ENCODE results near the gene ADCY6.
"Not testable (repeated sequence)": the region's sequence is repeated elsewhere in the genome, so short reads cannot be mapped to it uniquely, and the experiment has no call there.

ADCY6 gene

DNA sequence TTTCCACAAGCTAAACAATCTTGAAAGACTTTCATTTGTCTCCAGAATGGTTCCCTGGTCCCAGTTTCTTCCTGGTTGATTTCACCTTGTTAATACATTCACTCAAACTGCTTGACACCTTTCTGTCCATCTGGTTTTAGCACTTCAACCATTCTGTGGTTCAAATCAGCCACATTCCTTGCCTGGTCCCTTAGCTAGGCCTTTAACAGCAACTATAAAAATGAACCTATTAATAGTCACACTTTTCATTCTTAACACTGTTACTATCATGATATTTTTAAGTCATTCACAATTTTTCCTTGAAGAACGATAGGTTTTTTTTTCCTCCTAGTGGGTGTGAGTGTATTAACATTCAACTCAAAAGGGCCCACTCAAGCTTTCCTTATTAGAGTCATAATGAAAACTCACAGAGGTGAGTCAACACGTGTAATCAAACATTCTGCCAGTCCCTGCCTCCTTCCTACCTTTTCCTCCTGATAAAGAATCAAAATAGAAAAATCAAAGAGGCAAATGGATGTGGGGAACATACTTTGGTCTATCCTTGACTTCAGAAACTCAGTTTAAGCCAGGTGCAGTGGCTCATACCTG lies 38.0 kb downstream of the ADCY6 start:
- DNase-seq (ENCODE audit: low read depth) = no peak

DNA sequence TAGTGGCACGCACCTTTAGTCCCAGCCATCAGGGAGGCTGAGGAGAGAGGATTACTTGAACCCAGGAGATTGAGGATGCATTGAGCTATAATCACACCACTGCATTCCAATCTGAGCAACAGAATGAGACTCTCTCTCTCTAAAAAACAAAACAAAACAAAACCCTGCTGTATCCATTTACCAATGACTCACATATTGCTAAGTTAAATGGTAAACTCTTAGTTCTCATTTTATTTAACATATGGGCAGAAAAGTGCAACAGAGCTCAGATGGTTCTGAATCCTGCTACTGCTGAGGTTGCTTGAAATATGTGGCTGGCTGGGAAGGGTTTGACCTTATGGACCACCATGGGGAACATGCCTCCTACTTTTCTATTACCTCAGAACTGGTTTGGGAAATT lies 38.7 kb downstream of the ADCY6 start:
- DNase-seq (ENCODE audit: low read depth) = no peak

DNA sequence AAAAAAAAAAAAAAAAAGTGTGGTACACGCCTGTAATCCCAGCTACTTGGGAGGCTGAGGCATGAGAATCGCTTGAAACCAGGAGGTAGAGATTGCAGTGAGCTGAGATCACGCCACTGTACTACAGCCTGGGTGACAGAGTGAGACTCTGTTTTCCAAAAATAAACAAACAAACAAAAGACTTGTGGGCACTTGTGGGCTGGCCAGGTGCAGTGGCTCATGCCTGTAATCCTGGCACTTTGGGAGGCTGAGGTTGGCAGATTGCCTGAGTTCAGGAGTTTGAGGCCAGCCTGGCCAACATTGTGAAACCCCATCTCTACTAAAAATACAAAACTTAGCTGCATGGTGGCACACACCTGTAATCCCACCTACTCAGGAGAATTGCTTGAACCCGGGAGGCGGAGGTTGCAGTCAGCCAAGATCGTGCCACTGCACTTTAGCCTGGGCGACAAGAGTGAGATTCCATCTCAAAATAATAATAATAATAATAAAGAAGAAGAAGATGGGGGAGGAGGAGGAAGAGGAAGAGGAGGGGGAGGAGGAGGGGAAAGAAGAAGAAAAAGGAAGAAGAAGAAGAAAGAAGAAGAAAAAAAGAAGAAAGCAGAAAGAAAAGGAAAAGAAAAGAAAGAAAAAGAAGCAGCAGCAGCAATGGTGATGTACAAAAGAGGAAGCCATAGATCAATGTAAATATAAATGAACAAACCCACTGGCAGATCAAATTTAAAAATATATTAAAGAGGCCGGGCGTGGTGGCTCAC lies 44.5 kb downstream of the ADCY6 start:
- no peak for DNase-seq (ENCODE audit: low read depth)

DNA sequence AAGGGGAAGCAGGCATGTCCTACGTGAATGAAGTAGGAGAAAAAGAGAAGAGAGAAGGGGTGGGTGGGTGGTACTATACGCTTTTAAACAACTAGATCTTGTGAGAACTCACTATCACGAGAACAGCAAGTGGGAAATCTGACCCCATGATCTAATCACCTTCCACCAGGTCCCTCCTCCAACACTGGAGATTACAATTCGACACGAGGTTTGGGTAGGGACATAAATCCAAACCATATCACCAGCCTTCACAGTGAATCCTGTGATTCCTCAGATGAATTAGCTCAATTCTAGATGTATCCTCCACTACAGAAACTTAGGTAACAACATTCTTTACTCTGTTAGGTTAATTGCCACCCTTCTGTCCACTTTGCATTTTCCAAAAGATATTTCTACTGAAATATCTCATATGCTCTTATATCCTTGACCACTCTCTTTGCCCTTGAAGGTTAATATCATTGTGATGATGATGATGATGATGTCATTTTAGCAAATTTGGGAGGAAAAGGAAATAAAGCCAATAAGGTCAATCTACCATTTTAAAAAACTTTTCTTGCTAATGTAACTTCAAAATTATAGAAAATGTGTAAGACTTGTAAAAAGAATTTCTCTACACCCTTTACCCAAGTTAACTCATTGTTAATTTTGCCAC lies 49.1 kb downstream of the ADCY6 start:
- no peak for DNase-seq (ENCODE audit: low read depth)

DNA sequence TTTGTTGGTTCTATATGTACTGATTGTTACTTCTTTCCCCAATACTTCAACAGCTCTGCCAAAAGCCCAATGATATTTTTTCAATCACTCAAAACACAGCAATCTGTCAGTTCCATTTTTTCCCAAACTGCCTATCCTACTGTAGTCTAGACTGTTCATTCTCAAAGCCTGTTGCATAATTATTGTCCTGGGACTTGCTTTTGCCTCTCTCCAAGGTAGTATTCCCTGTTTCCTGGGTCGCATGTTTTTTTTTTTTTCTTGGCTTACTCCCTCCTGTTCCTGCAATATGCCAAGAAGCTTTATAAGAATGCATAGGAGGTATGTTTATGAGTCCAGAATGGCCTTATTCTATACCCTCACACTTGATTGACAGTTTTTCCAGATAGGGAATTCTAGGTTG lies 52.4 kb downstream of the ADCY6 start:
- DNase-seq (ENCODE audit: low read depth) = no peak

DNA sequence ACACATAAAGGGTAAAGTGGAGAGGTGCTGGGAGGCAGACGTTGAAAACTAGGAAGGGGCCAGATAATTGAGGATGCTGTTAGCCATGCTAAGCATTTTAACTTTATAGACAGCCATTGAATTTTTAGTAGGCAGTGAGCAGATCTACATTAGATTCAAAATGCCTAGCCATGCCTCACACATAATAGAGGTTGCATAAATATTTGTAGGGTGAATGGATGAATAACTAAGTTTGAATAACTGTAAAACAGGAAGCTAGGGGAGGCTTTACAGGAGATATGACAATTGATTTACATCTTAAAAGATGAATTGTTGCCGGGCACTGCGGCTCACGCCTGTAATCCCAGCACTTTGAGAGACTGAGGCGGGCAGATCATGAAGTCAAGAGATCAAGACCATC lies 60.1 kb downstream of the ADCY6 start:
- no peak for DNase-seq (ENCODE audit: low read depth)

DNA sequence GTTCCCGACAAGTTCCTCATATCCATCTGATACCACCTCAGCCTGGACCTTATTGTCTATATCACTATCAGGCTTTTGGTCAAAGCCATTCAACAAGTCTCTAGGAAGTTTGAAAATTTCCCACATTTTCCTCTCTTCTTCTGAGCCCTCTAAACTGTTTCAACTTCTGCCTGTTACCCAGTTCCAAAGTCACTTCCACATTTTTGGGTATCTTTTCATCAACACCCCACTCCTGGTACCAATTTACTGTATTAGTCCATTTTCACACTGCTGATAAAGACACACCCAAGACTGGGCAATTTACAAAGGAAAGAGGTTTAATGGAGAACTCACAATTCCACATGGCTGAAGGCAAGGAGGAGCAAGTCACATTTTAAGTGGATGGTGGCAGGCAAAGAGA lies 68.2 kb downstream of the ADCY6 start:
- not testable (repeated sequence) for DNase-seq (ENCODE audit: low read depth)

DNA sequence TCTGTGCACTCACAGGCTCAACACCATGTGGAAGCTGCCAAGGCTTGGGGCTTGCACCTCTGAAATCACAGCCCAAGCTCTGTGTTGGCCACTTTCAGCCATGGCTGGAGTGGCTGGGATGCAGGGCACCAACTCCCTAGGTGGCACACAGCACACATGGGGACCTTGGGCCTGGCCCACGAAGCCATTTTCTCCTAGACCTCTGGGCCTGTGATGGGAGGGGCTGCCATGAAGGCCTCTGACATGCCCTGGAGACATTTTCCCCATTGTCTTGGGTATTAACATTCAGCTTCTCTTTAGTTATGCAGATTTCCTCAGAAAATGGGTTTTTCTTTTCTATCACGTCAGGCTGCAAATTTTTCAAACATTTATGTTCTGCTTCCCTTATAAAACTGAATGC lies 68.7 kb downstream of the ADCY6 start:
- DNase-seq (ENCODE audit: low read depth) = not testable (repeated sequence)

DNA sequence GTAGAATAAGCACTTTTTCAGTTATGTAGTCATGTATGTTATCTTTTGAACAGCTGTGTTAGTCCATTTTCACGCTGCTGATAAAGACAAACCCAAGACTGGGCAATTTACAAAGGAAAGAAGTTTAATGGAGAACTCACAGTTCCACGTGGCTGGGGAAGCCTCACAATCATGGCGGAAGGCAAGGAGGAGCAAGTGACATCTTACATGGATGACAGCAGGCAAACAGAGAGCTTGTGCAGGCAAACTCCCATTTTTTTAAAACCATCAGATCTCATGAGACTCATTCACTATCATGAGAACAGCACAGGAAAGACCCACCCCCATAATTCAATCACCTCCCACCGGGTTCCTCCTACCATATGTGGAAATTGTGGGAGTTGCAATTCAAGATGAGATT lies 69.9 kb downstream of the ADCY6 start:
- DNase-seq (ENCODE audit: low read depth) = not testable (repeated sequence)

DNA sequence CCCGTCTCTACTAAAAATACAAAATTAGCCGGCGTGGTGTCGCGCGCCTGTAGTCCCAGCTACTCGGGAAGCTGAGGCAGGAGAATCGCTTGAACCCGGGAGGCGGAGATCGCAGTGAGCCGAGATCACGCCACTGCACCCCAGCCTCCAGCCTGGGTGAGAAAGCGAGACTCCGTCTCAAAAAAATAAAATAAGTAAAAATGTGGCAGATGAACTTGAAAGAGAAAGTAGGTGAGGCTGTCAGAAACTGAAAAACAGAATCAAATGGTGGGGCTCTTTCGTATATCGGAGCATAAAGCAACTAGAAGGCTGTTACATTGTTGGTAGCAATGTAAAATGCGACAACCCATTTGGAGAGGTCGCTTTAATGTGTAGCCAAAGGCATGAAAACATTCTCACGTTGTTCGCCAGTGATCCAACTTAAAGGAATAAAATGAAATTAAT lies 71.6 kb downstream of the ADCY6 start:
- no peak for DNase-seq (ENCODE audit: low read depth)

DNA sequence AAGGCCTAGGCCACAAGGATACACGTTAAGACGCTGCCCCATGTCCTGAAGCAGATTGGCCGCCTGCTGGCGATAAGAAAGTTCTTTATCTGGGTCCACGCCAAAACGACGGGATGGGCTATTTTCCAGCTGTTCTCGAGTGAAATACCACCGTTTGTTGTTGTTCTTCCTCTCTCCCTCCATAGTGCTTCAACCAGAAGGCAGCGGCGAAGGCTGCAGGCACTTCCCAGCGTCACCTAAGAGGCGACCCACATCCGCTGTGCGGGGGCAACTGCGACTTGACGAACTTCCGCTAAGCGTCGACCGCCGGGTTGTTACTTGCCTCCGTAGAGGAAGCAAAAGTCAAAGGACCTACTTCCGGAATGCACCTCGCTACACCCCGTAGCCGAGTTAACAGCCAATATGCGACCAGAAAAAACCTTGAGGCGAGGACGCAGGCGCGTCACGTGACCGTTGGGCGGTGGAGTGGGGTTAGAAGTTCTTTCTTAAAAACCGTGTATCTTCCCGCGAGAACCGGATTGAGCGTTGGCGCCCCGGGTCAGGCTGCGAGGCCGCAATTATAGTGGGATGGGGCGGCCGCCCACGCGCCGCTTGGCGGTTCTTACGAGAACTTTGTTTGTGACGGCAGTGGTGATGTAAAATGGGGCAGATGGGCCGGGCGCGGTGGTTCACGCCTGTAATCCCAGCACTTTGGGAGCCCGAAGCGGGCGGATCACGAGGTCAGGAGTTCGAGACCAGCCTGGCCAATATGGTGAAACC lies 72.2 kb downstream of the ADCY6 start, which contains the start of gene CCNT1:
Gene CCNT1 (minus strand): TSS at position 215 of the 759 bp plus-strand sequence. CDS start 32 bp downstream, at position 183.
- peak; percentile 100 for DNase-seq (ENCODE audit: low read depth)
